ENCODE data around the gene FLT4. TPM values are rescaled to one million over a fixed set of nuclear protein-coding genes. Genes with fewer than 3 reads are reported as not detected.

FLT4 gene
- total and polyA plus RNA-seq, 5 experiments from 2014 or later, result 0.93 to 44.5 (median 2.8) TPM

- ATAC-seq (no peak), DNase-seq (peak in 2 of 10 donors; percentile 15 to 54)
- Mint-ChIP-seq H3K9me3 (no peaks in the 10 kb centered on the region), H3K27ac (peak overlapping the region in 1 of 10 donors; percentile 14), H3K4me1 (peaks cover 13 to 27% (median 20%) of the 10 kb centered on the region in 4 donors), H3K36me3 (peaks cover 0 to 5% (median 0%) of the 10 kb centered on the region in 3 donors), H3K27me3 (peaks cover 0 to 18% (median 4%) of the 10 kb centered on the region in 5 donors), H3K4me3 (no peak overlapping the region)
- POLR2A ChIA-PET, result no interaction called here
These were observed 3.0 kb downstream of the FLT4 start for GRCh38 chr5:180646289-180646962.

GRCh38 chr5:180645274-180646204 lies 3.9 kb downstream of the FLT4 start:
- peak overlapping the region in 2 of 10 donors; percentile 32 to 59 for H3K27ac Mint-ChIP-seq
- H3K4me1 Mint-ChIP-seq, result peaks cover 12 to 22% (median 17%) of the 10 kb centered on the region in 4 donors
- H3K27me3 Mint-ChIP-seq, result peaks cover 0 to 14% (median 1%) of the 10 kb centered on the region in 5 donors
- no peaks in the 10 kb centered on the region for H3K9me3 Mint-ChIP-seq
- no peak overlapping the region for H3K4me3 Mint-ChIP-seq
- POLR2A ChIA-PET, result interaction anchor here (0.5 kb wide), 1 partner anchor 104 kb away, joined by 3 read pairs; no protein-coding TSS in a partner anchor
- peaks cover 0 to 5% (median 0%) of the 10 kb centered on the region in 3 donors for H3K36me3 Mint-ChIP-seq
- ATAC-seq (no peak), DNase-seq (peak in 2 of 10 donors; percentile 13 to 49)

- Mint-ChIP-seq H3K36me3 (no peaks in the 10 kb centered on the region), H3K27me3 (peaks cover 0 to 12% (median 0%) of the 10 kb centered on the region in 5 donors), H3K27ac (peak overlapping the region in 1 of 10 donors; percentile 29), H3K4me3 (no peak overlapping the region), H3K4me1 (peaks cover 7 to 16% (median 12%) of the 10 kb centered on the region in 4 donors), H3K9me3 (no peaks in the 10 kb centered on the region)
- DNase-seq (peak in 2 of 10 donors; percentile 11 to 59), ATAC-seq (no peak)
- POLR2A ChIA-PET, result interaction anchor here (0.5 kb wide), 1 partner anchor 104 kb away, joined by 3 read pairs; no protein-coding TSS in a partner anchor
These were observed 4.6 kb downstream of the FLT4 start for GRCh38 chr5:180644825-180645273.

- Mint-ChIP-seq H3K4me3 (no peak overlapping the region), H3K27ac (peak overlapping the region in 2 of 10 donors; percentile 29 to 31), H3K9me3 (no peaks in the 10 kb centered on the region), H3K4me1 (peaks cover 5 to 19% (median 14%) of the 10 kb centered on the region in 4 donors), H3K27me3 (peaks cover 0 to 10% (median 0%) of the 10 kb centered on the region in 5 donors), H3K36me3 (no peaks in the 10 kb centered on the region)
- DNase-seq (peak in 2 of 10 donors; percentile 1 to 46), ATAC-seq (no peak)
- POLR2A ChIA-PET, result interaction anchor here (0.5 to 0.6 kb wide), 2 partner anchors 103 to 168 kb away, joined by 3 read pairs; no protein-coding TSS in a partner anchor
These were observed 5.1 kb downstream of the FLT4 start for GRCh38 chr5:180644129-180644824.

- POLR2A ChIA-PET, result no interaction called here
- DNase-seq (peak in 2 of 10 donors; percentile 12 to 36), ATAC-seq (no peak)
- H3K9me3 Mint-ChIP-seq, result no peaks in the 10 kb centered on the region
- peaks cover 2 to 14% (median 13%) of the 10 kb centered on the region in 4 donors for H3K4me1 Mint-ChIP-seq
- H3K27ac Mint-ChIP-seq, result peak overlapping the region in 1 of 10 donors; percentile 24
- no peak overlapping the region for H3K4me3 Mint-ChIP-seq
- H3K36me3 Mint-ChIP-seq, result peaks cover 0 to 2% (median 0%) of the 10 kb centered on the region in 3 donors
- H3K27me3 Mint-ChIP-seq, result peaks cover 0 to 6% (median 0%) of the 10 kb centered on the region in 5 donors
These were observed 6.1 kb downstream of the FLT4 start for GRCh38 chr5:180643191-180643851.

- peaks cover 0 to 2% (median 0%) of the 10 kb centered on the region in 3 donors for H3K36me3 Mint-ChIP-seq
- H3K27me3 Mint-ChIP-seq, result peaks cover 0 to 3% (median 0%) of the 10 kb centered on the region in 5 donors
- no peaks in the 10 kb centered on the region for H3K9me3 Mint-ChIP-seq
- H3K4me3 Mint-ChIP-seq, result no peak overlapping the region
- DNase-seq (peak in 1 of 10 donors; percentile 53), ATAC-seq (no peak)
- POLR2A ChIA-PET, result interaction anchor here (0.6 kb wide), 1 partner anchor 965 kb away, joined by 5 read pairs; no protein-coding TSS in a partner anchor
- H3K4me1 Mint-ChIP-seq, result peaks cover 0 to 12% (median 8%) of the 10 kb centered on the region in 4 donors
- H3K27ac Mint-ChIP-seq, result peak overlapping the region in 1 of 10 donors; percentile 43
These were observed 6.6 kb downstream of the FLT4 start for GRCh38 chr5:180642779-180643178.

GRCh38 chr5:180642181-180642775 lies 7.1 kb downstream of the FLT4 start:
- POLR2A ChIA-PET, result interaction anchor here (0.6 kb wide), 1 partner anchor 964 kb away, joined by 5 read pairs; no protein-coding TSS in a partner anchor
- H3K4me3 Mint-ChIP-seq, result no peak overlapping the region
- peak in 2 of 10 donors; percentile 9 to 48 for DNase-seq
- H3K27me3 Mint-ChIP-seq, result peaks cover 0 to 3% (median 0%) of the 10 kb centered on the region in 5 donors
- no peak for ATAC-seq
- H3K4me1 Mint-ChIP-seq, result peaks cover 0 to 12% (median 7%) of the 10 kb centered on the region in 4 donors
- no peaks in the 10 kb centered on the region for H3K9me3 Mint-ChIP-seq
- peak overlapping the region in 1 of 10 donors; percentile 43 for H3K27ac Mint-ChIP-seq
- H3K36me3 Mint-ChIP-seq, result peaks cover 0 to 2% (median 0%) of the 10 kb centered on the region in 3 donors

- Mint-ChIP-seq H3K4me3 (no peak overlapping the region), H3K4me1 (peaks cover 0 to 13% (median 11%) of the 10 kb centered on the region in 4 donors), H3K9me3 (no peaks in the 10 kb centered on the region), H3K36me3 (peaks cover 0 to 2% (median 0%) of the 10 kb centered on the region in 3 donors), H3K27ac (no peak overlapping the region), H3K27me3 (peaks cover 0 to 1% (median 0%) of the 10 kb centered on the region in 5 donors)
- DNase-seq, result peak in 1 of 10 donors; percentile 13
- ATAC-seq, result no peak
- POLR2A ChIA-PET, result interaction anchor here (0.5 to 1.0 kb wide), 2 partner anchors 8 to 620 kb away, joined by 4 to 7 read pairs; partner anchors contain the start of genes FLT4 and TRIM52
These were observed 7.9 kb downstream of the FLT4 start for GRCh38 chr5:180641566-180641900.

GRCh38 chr5:180640861-180641565 lies 8.4 kb downstream of the FLT4 start:
- Mint-ChIP-seq H3K9me3 (no peaks in the 10 kb centered on the region), H3K4me1 (peaks cover 0 to 13% (median 10%) of the 10 kb centered on the region in 4 donors), H3K27me3 (peaks cover 0 to 1% (median 0%) of the 10 kb centered on the region in 5 donors), H3K36me3 (peaks cover 0 to 2% (median 0%) of the 10 kb centered on the region in 3 donors), H3K27ac (no peak overlapping the region), H3K4me3 (no peak overlapping the region)
- ATAC-seq (no peak), DNase-seq (peak in 1 of 10 donors; percentile 14)
- POLR2A ChIA-PET, result interaction anchor here (0.5 to 1.0 kb wide), 3 partner anchors 9 to 623 kb away, joined by 4 to 7 read pairs (median 6); partner anchors contain the start of genes FLT4 and TRIM52

GRCh38 chr5:180640611-180640860 lies 8.9 kb downstream of the FLT4 start:
- H3K27me3 Mint-ChIP-seq, result peaks cover 0 to 1% (median 0%) of the 10 kb centered on the region in 5 donors
- no peaks in the 10 kb centered on the region for H3K9me3 Mint-ChIP-seq
- POLR2A ChIA-PET, result interaction anchor here (0.6 kb wide), 1 partner anchor 623 kb away, joined by 6 read pairs; no protein-coding TSS in a partner anchor
- H3K27ac Mint-ChIP-seq, result no peak overlapping the region
- H3K36me3 Mint-ChIP-seq, result peaks cover 0 to 2% (median 0%) of the 10 kb centered on the region in 3 donors
- no peak overlapping the region for H3K4me3 Mint-ChIP-seq
- DNase-seq, result peak in 1 of 10 donors; percentile 52
- ATAC-seq, result no peak
- peaks cover 0 to 13% (median 10%) of the 10 kb centered on the region in 4 donors for H3K4me1 Mint-ChIP-seq
